GM19240 (cell line): ENCODE results near the gene MKRN2OS.

Experiments used
- DNase-seq: peaks from one replicate; pipeline ENCODE4 v3.0.0; 2011; ENCODE audit warnings: low spot score; ENCODE audit not compliant: insufficient read length

Gene MKRN2OS, protein sequence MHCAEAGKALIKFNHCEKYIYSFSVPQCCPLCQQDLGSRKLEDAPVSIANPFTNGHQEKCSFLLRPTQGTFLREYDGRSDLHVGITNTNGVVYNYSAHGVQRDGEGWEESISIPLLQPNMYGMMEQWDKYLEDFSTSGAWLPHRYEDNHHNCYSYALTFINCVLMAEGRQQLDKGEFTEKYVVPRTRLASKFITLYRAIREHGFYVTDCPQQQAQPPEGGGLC

DNA sequence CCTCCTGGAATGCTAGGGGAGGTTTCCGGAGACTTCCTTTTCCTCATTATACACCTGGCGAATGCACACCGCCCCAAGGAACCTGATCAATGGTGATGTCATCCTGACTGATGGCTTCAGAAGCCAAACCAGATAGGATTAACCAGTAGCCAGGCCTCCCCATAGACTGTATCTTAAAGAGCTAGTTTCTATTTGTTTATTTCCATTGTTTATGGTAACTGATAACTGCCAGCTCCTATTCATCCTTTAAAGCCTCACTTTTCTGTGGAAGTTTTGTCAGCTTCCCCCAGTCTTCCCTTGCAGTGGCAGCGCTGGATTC, at the start of gene MKRN2OS:
Gene MKRN2OS (minus strand): TSS at position 27 of the 319 bp plus-strand sequence. CDS start 35 bp downstream, outside the sequence.
- no peak for DNase-seq

DNA sequence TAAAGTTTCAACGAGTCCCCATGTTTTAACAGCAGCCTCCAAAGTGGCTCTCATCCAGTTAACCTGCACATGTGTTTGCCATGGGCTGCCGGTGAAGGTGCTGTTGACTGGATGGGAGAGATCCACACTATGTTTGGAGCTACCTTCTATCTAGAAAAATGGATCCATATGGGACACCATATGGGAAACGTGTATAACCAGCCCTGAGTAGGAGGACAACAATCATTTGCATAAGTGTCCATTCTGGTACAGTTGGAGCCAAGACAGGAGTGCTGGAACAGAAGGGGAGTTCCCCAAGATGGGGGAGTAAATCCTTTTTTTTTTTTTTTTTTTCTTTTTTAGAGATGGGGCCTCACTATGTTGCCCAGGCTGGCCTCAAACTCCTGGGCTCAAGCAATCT, 48.2 kb upstream of the MKRN2OS start:
- DNase-seq: no peak

- no peak for DNase-seq
Measured at GRCh38 chr3:12591997-12592715, 46.9 kb upstream of the MKRN2OS start.

DNA sequence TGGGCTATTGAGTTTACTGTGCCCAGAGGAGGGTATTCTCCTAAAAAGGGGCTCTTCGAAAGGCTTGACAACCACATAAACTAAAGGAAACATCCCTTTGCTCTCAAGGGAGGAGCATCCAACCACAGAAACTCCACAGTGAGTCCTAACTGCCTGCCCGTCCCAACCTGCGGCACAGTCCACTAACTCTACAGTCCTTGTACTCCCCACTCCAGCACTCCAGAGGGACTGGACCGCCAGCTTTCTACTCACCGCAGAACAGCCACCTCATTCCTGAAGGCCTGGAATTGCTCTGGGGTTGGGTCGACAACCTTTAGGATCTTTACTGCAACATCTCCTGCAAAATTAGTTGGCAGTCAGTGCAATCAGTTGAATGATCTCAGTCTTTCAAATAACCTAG, 46.2 kb upstream of the MKRN2OS start:
- DNase-seq: no peak

- no peak for DNase-seq
Measured at GRCh38 chr3:12590096-12590495, 44.8 kb upstream of the MKRN2OS start.

GRCh38 chr3:12588039-12589009, 43.0 kb upstream of the MKRN2OS start:
- DNase-seq: no peak

GRCh38 chr3:12586403-12586802, 41.1 kb upstream of the MKRN2OS start:
- DNase-seq: no peak

GRCh38 chr3:12585970-12586369, 40.7 kb upstream of the MKRN2OS start:
- peak; percentile 30 for DNase-seq

DNA sequence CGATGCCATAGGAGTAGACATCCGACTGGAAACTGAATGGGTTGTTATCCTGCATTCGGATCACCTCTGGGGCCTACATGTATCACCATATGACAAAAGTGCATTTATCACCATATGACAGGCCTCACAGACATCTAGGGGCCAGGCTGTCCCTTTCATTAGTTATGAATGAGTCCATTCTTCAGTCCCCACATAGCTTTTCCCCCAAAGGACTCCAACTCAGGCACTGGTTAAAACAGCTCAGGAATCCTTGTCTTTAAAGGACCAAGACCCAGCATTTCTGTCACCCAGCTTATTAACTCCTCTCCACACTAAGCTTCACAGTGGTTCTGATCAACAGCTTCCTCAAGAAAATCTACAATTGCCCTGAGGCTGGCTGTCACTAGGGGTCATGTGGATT, 39.9 kb upstream of the MKRN2OS start:
- no peak for DNase-seq

- no peak for DNase-seq
Measured at GRCh38 chr3:12584083-12584482, 38.8 kb upstream of the MKRN2OS start.

DNA sequence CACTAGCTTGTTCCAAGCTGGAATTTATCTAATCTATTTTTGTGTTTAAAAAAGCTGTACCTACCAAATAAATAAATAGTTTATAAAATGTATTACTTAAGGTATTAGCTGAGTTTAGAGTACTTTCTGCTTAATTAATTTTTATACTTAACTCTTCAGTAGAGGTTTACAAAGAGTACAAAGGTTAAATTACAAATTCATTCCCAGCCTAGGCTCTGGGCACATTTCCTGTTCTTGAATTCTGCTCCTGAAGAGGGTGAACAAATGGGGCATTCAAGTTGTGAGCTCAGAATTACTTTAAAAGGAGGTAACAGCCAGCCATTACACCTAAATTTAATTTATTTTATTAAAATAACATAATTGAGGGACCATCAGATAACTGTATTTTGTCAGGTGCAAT, 38.0 kb upstream of the MKRN2OS start:
- DNase-seq: no peak

DNA sequence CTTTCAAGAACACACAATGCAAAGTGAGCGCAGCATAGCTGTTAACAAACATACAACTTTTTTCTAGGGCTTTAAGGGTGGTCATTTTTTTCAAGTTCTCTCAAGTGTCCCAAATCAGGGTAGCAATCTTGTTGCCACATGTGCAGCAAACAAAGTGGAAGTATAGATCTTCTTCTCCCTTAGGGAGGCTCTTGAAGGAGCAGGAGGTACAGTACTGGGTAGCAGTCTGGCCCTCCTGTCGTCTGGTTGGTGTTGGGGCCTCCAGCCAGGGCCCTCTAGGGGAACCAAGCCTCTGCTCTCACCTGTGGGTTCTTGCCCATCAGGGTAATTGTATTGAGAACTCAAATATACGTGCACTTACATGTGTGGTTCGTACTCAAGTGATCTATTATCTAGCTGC, 37.4 kb upstream of the MKRN2OS start:
- DNase-seq: no peak

DNA sequence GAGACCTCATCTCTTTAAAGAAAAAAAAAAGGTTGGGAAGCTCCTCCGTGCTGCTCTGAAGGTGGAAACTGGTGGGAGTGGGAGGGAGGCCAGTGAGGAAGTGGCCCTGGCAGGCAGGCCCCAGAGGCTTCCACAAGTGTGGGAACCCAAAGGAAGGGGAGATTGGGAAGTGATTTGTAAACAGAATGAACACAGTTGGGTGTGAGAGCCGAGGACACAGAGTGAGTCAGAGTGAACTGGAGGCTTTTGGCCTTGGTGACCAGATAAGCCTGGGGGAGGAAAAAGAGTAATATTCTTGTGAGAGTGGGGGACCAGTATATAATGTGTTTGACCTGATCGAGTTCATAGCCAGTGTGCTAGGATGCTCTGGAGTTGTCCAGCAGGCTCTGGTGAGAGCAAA, 34.6 kb upstream of the MKRN2OS start:
- no peak for DNase-seq

- no peak for DNase-seq
Measured at GRCh38 chr3:12579456-12579855, 34.2 kb upstream of the MKRN2OS start.

DNA sequence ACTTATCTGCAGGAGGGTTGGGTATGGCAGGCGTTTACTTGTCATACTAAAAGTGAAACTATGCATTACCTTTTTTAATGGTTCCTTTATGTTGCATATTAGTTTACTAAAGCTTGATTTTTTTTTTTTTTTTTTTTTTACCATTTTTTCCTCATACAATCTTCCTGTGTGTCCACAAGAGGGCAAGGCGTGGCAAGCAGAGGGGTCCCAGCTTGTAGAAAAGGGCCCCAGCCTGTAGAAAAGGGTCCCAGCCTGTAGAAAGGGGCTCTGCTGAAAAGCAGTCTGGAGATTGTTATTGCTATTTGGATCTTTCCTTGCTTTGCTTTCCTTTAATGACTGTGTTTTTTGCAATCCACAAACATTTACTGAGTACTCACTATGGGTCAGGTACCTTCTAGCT, 33.4 kb upstream of the MKRN2OS start:
- no peak for DNase-seq

DNA sequence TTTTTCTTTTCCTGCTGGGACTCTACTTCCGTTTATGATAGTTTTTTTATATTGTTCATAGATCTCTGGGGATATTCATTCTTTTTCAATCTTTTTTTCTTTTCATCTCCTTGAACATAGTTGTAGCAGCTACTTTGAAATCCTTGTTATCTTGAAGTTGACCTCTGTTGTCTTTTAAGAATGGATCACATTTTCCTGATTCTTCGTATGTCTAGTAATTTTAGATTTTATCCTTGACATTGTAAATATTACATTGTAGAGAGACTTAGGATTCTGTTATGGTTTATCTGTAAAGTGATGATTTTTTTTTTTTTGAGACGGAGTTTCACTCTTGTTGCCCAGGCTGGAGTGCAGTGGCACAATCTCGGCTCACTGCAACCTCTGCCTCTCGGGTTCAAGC, 32.1 kb upstream of the MKRN2OS start:
- DNase-seq: no peak

DNA sequence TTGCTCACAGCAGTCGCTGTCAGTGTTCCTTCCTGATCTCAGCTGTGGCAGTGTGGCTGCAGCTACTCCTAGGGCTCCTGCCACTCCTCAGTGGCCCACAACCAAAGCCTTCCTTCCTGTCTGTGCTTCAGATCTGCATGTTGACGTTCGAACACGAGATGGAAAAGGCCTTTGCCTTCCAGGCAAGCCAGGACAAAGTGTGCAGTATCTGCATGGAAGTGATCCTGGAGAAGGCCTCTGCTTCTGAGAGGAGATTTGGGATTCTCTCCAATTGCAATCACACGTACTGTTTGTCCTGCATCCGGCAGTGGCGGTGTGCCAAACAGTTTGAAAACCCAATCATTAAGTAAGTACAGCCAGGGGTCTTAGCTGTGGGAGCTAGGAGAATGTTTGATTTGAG, 29.4 kb upstream of the MKRN2OS start:
- DNase-seq: no peak

DNA sequence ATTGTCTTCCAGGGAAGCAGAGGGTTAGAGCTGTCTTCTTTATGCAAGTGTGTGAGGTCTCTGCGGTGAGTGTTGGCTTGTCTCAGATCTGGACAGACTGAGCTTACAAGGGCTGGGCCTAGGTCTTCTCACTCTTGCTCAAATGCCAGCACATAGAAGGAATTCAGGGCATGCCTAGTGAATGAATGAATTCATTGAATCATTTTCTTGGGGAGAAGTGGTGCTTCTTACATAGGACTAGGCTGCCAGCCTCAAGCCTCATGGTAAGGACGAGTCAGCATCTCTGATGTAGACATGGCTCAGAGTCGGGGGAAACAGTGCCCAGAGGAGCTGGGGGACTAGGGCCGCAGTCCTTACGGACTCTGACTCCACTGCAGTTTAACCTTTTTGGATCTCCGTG, 28.8 kb upstream of the MKRN2OS start:
- no peak for DNase-seq

DNA sequence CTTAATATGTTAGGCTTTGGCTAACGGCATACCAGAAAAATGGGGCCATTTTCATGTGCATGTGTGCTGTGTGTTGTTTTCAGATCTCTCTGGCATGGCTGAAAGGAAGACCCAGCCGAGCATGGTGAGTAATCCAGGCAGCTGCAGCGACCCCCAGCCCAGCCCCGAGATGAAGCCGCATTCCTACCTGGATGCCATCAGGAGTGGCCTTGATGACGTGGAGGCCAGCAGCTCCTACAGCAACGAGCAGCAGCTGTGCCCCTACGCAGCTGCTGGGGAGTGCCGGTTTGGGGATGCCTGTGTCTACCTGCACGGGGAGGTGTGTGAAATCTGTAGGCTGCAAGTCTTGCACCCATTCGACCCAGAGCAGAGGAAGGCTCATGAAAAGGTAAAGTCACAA, 26.7 kb upstream of the MKRN2OS start:
- no peak for DNase-seq

GRCh38 chr3:12569836-12570235, 24.5 kb upstream of the MKRN2OS start:
- no peak for DNase-seq

DNA sequence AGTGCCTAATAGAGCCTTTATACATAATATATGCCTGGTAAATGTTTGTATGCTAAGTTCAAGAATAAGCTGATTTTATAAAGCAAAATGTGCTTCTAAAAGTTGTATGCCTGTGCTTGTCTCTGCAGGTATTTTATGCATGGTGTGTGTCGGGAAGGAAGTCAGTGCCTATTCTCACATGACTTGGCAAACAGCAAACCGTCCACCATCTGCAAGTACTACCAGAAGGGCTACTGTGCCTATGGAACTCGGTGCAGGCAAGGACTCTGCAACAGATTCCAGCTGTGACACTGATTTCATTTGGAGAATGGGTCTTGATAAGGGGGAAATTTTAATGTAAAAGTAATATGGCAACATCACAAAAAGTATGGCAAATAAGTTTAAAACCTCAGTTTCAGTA, 23.4 kb upstream of the MKRN2OS start:
- no peak for DNase-seq

GRCh38 chr3:12566976-12567375, 21.7 kb upstream of the MKRN2OS start:
- DNase-seq: no peak
